ENCODE data around the gene NOTCH1.

The NOTCH1 gene

DNA sequence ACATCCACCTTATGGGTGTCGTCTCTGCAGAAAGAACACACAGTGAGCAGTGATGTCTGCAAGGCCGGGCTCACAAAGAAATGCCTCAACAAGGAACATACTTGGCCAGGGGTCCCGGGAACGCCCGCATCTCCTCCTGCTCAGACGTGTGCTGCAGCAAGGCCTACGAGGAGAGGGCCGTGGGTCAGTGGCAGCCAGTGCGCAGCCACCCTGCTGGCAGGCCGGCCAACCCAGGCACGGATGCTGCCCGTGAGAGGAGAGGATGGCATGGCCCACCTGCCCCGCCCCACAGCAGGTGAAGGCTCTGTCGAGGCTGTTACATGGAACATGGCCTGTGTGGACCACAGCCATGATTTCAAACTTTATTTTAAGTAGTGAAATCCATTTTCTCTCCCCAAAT, 82.3 kb downstream of the NOTCH1 start:
- DNase-seq (ENCODE audit: low read depth) = no peak

DNA sequence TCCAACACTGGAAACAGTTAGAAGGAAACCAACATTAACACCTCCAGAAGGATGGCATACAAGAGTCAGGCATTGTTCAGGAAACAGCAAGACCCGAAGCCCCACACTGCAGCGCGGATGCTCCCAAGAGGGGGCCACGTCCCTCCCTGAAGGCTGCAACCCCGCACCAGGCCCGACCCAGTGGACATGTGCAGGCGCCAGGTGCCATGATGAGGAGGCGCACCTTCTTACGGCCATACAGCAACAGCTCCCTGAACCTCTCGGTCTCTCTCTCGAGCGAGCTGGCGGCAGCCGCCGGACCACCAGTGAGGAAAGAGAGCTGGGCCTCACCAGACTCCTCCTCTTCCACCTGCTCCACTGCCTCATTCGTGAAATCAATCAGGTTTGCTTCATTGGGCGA, 83.2 kb downstream of the NOTCH1 start:
- DNase-seq (ENCODE audit: low read depth) = no peak

DNA sequence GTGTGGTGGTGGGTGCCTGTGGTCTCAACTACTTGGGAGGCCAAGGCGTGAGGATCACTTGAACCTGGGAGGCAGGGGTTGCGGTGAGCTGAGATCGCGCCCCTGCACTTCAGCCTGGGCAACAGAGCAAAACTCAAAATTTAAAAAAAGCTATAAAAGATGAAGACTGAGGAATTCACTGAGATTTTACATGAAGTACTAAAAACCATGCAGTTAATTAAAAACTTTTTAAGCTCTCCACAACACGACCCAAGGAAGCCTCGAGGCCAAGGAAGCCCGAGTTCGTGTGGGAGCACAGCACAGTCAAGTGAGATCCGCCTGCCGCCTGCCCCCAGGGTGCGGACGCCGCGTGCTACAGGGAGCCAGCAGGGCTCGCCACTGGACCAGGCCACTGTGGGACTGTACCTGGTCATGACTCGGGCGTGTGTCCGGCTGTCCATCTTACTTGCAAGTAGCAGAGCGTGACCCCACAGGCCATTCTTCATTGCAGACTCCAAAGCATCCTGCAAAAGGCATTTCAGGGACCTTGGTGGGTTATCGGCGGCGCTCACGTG, 85.0 kb downstream of the NOTCH1 start:
- no peak for DNase-seq (ENCODE audit: low read depth)

DNA sequence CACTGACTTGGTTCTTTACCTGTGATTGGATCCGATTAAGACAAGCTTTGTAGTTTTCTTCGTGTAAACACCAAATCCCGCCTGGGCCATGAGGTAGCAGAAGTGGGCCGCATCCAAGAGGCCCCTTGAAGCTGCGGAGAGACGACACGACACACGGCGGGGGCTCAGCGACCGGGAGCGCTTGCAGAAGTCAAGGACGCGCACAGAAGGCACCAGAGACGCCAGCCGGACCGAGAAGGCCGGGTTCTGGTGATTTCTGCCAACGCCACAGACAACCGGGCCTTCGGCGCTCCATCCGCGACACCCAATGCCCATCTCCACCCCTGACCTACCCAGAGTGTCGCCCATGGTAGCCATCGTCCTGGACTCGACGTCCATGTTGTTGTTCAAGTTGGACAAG, 86.4 kb downstream of the NOTCH1 start:
- DNase-seq (ENCODE audit: low read depth) = no peak

DNA sequence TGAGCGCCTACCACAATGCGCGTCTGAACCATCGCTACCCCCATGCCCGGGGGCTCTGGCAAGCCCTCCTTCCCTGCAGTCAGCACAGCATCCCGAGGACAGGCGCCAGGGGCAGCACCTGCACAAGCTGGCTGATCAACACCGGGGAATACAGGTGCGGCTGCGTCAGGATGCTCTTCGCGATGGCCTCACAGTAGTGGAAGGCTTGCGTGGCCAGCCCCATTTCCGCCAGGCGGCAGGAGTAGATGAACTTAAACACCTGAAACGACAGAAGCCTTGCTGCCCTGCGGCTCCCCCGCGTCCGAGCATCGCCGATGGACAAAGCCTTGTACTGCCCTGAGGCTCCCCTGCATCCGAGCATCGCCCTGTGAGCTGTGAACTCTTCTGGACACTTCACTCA, 88.5 kb downstream of the NOTCH1 start:
- DNase-seq (ENCODE audit: low read depth) = no peak

DNA sequence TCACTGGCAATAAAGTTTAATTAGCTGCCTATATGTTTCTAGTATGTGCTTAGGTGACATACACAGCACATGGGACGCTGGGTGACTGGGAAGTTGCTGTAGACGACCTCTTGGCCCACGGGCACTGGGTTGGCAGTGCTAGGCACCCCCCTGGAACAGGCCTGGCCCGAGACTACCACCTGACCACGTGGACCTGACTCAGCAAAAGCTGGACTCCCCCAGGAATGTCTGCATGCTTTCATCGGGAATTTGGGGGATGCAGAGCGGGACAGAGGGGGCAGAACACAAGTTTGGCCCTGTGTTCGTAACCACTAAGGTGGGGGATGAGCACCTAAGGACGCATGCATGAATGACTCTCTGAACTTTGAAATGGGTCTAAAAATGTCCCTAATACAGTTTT, 89.6 kb downstream of the NOTCH1 start:
- DNase-seq (ENCODE audit: low read depth) = no peak

DNA sequence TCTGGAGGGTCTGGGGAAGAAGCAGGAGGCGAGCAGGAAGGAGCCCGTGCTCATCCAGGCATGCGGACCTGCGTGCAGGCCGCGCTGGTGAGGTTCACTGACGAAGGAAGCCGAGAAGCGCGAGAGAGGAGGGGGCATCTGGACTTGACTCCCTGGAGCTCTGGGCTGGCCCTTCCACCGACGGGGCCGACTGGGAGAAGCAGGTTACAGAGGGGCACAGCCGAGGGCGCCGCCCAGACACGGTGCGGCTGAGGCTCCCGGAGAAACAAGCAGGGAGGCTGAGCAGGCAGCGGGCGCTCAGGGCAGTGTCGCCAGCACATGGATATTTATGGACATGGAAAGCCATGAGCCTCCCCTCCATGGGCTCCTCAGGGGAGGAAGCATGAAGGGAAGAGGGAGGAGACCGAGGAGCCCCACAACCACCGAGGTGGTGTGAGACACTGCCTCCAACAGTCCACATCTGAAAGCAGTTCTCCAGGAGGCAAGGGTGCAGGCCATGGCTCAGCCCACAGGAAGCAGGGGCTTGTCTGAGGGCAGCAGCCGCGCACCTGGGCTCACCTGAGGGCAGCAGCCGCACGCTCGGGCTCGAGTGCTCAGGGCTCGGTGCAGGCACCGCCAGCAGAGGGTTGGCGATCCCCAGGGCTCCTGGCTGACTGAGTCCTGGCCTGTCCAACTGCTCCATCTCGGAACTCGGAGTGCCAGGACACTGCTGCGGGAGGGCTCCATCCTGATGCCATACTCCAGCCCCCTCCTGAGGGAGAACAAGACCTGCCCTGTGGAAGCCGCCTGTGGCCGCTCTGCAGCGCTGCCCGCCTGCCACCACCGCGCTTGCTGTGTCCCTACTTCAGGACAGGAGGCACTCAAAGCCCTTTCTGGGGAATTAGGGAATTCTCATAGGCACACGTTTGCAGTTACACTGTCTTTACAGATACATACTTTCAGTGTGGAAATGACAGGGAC, 90.5 kb downstream of the NOTCH1 start:
- DNase-seq (ENCODE audit: low read depth) = no peak

DNA sequence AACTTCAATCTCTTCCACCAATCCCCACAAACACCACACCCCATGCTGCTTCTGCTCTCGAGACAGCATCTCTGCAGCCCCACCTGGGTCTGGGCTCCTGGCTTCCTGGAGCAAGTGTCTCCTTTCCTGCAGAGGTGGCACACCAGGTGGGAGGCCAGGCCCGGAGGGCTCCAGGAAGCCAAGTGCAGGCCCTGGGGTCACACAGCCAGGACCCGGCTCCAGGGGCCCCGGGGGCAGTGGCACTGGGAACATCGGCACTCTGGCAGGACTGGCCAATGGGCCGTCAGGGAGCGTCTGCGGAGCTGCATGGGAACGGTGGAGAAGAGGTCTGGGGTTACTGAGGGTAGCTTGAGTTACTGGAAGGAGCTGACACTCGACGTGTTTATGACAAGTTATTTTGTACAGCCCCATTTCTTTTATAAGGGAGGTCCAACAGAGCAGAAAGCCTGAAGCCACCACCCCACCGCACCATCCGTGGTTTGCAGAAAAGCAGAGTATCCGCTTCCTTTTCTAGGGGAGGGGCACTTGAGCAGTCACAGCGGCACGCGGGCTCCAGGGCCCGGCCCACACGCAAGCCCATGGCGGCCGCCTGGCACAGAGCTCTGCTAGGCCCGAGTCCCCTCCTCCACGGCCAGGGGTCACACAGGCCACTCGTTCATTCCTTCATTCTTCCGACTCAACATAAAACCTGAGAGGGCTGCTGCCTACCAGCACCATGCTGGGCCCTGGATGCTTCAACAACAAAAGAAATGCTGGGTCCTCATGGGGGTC, 91.6 kb downstream of the NOTCH1 start:
- DNase-seq (ENCODE audit: low read depth) = no peak

DNA sequence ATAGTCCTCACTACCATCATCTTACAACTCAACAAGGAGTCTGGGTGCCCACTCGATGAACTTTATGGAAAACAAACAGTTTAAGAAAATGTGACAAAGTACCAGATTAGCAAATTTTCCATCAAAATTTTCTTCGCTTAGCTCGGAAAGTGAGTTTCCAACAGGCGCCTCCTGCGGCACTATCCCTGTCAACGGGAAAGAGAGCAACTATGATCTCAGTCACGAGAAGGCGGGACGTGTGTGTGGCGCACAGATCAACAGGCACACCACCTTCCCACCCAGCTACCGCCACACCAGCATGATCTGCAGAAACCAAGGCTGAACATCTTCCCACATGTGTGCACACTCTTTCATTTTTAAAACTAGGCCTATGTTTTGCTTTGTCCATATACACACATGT, 92.5 kb downstream of the NOTCH1 start:
- DNase-seq (ENCODE audit: low read depth) = no peak

DNA sequence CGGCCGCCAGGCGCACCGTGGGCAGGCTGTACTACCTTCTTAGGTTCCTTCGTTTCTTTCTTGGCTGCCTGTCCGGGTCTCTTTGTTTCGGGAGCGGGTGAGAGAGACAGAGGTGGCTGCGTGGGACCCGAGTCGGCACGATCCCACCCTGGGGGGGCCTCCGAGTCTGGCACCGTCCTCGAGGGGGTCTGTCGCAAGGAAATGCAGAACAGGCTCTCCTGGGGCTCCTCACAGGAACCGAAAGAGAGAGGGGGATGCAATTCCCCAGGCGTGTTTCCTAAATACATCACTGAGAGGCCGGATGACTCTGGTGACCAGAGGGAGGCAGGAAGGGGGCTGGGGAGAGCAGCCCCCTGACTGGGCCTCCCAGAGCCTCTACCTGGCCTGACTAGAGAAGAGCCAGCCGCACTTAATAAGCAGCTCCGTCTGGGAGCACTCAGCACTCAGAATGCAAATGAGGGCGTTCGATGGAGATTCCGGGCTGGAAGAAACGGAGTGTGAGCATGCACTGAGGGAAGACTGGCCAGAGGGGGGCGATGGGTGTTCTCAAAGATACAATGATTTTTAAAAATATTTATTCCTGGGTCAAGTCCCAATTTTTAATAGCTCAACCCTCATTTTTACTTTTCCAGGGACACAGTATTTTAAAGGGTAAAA, 94.5 kb downstream of the NOTCH1 start:
- no peak for DNase-seq (ENCODE audit: low read depth)

DNA sequence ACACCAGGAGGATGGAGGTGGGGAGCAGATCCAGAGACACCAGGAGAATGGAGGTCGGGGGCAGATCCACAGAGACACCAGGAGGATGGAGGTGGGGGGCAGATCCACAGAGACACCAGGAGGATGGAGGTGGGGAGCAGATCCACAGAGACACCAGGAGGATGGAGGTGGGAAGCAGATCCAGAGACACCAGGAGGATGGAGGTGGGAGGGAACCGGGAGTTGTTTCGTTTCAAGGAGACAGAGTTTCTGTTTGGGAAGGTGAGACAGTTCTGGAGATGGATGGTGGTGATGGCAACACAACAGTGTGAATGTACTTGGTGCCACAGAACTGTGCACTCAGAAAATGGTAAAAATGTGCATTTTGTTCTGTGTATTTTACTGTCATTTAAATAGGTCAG, 97.2 kb downstream of the NOTCH1 start:
- no peak for DNase-seq (ENCODE audit: low read depth)

DNA sequence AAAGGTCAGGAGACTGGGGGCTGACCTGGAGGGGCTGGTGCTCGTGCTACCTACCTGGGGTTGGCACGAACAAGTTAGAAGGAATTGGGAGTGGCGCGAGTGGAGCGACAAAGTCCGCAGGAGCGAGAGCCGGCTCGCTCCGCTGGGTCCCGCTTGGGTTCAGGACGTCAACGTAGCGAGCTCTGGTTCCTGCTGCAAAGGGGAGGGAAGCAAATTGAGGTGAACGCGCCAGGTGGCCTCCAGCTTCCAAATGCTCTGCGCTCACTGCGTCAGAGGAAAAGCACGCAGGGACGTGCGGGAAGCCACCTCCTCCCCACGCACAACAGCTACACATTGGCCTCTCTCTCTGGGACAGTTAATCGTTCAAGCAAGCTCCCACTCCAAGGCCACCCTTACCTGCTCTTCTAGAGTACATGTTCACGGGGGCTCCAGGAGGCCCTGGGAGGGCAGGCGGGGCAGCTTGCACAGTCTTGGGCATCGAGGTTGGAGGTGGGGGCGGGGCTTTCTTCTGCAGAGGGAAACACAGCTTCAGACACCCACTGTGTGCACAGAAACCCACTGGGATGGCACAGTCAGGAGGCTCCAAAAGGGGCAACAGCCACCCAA, 98.6 kb downstream of the NOTCH1 start:
- no peak for DNase-seq (ENCODE audit: low read depth)

DNA sequence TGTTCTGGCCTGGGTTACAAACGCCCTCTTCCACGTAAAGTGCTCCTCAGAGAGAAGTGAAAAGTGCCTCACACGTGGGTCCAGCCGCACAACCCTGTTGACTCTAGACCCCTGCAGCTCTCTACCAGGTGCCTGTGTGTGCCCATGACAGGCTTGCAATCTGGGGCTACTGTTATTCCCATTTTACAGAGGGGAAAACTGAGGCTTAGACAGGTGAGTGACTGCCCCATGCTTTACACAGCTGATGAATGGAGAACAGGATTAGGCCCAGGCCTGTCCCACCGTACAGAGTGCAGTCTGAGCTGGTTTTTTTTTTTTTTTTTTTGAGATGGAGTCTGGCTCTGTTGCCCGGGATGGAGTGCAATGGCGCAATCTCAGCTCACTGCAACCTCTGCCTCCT, 100.0 kb downstream of the NOTCH1 start:
- DNase-seq (ENCODE audit: low read depth) = no peak
